Activated naive CD8-positive, alpha-beta T cell treated with anti-CD3 and anti-CD28 coated beads for 36 hours (primary cell): ENCODE results near the gene MRPS18B. TPM values are rescaled to one million over a fixed set of nuclear protein-coding genes. Genes with fewer than 3 reads are reported as not detected.
"Not testable (repeated sequence)": the region's sequence is repeated elsewhere in the genome, so short reads cannot be mapped to it uniquely, and the experiment has no call there.

Experiments used
- DNase-seq: peaks from one replicate; pipeline ENCODE4 v3.0.0; 2021
- H3K27ac Mint-ChIP-seq: one replicate; pipeline ENCODE4 v1.8.0; 2022; ENCODE audit warnings: mild to moderate bottlenecking, moderate library complexity, mixed read lengths
- H3K27me3 Mint-ChIP-seq: one replicate; pipeline ENCODE4 v1.8.0; 2022; ENCODE audit warnings: mild to moderate bottlenecking, mixed read lengths
- H3K36me3 Mint-ChIP-seq: one replicate; pipeline ENCODE4 v1.8.0; 2021; ENCODE audit warnings: mild to moderate bottlenecking, mixed read lengths
- H3K4me1 Mint-ChIP-seq: one replicate; pipeline ENCODE4 v1.8.0; 2021; ENCODE audit warnings: mixed read lengths
- H3K4me3 Mint-ChIP-seq: one replicate; pipeline ENCODE4 v1.8.0; 2022; ENCODE audit warnings: mild to moderate bottlenecking, moderate library complexity, mixed read lengths
- H3K9me3 Mint-ChIP-seq: one replicate; pipeline ENCODE4 v1.8.0; 2022; ENCODE audit warnings: mixed read lengths
- total RNA-seq, 2 experiments: library from RNA; stranded (reverse); gene quantifications; one replicate each; pipeline ENCODE4 v1.2.3, GENCODE V29; 2021

MRPS18B gene
- total RNA-seq, 2 experiments from 2014 or later, result 113 to 116 TPM

DNA sequence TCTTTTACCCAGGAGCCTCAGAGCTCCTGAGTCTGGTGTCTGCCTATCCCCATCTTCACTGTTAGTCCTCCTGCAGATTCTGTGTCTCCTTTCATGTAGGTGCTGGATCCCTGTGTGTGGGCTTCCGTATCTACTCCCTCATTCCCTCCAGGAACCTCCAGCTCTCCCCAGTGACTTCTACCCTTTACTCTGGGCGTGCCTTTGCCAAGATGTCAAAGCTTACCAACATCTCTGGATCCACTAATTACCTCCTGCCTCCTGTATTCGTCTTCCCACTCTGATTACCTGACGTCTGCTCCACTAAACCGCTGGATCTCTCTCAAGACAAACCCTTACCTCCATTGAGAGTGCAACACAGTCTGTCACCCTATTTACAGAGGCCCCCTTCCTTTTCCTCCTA lies 27.1 kb downstream of the MRPS18B start:
- Mint-ChIP-seq H3K27ac (no peak overlapping the region), H3K27me3 (no peaks in the 10 kb centered on the region), H3K4me3 (no peak overlapping the region), H3K4me1 (peaks cover 40% of the 10 kb centered on the region), H3K36me3 (peaks cover 14% of the 10 kb centered on the region), H3K9me3 (no peaks in the 10 kb centered on the region)
- no peak for DNase-seq

DNA sequence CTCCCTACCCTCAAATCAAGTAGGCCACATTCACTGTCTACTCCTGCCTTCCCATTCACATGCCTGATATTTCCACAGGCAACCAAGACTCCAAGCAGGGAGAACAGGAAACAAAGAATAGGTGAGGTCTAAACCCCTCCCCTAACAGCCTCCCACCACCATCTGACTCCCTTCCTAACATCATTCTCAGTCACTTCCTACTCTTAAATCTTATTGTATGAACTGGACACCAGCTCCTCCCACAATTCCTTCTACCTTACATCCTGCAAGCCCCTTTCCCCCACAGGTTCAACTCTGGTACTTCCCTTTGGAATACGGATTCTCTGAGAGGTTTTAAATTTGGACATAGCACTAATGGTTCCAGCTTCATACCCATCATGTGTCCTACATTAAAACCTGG lies 28.3 kb downstream of the MRPS18B start:
- Mint-ChIP-seq H3K27ac (peak overlapping the region; percentile 34), H3K27me3 (no peaks in the 10 kb centered on the region), H3K4me1 (peaks cover 34% of the 10 kb centered on the region), H3K4me3 (peak overlapping the region; percentile 91), H3K9me3 (no peaks in the 10 kb centered on the region), H3K36me3 (peaks cover 15% of the 10 kb centered on the region)
- no peak for DNase-seq

DNA sequence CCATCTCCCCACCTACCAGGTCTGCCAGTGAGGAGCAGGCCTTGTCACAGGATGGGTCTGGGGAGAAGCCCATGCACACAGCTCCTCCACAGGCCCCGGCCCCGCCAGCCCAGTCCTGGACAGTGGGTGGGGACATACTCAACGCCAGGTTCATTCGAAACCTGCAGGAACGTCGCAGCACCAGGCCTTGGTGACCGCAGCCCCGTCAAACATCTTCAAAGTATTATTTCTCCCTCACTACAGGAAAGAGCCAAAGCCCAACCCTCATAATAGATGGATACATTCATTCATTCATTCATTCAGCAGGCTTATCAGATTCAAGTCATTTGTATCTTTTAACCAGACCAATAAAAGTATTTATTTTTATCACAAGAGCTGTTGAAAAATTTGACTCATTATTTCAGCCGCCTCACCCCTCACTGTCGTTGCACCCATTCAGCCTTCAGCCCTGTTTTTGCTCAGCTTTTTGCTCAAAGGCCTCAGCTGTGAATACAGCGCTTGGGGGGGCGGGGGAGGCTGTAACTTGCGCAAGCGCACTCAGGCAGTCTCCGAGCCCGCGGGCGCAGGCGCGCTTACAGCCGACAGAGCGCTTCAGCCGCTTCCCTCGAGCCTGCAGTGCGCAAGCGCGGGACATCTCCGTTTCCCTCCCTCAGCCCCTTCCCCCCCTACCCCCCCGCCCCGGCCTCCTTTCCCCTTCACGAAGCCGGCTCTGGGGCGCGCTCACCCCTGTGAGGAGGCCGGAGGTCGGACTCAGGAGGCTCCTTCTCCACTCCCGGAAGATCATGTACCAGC lies 29.0 kb downstream of the MRPS18B start, which contains the start of gene C6orf136:
Gene C6orf136, plus strand, starts transcription at position 684 of the 792 bp plus-strand sequence. Its CDS starts 99 bp downstream, at position 783.
- Mint-ChIP-seq H3K4me3 (peak within 1 kb of the TSS; percentile 91), H3K27me3 (no peaks in the 10 kb centered on the region), H3K27ac (peak within 1 kb of the TSS; percentile 92), H3K4me1 (peaks cover 29% of the 10 kb centered on the region), H3K9me3 (no peaks in the 10 kb centered on the region), H3K36me3 (peaks cover 15% of the 10 kb centered on the region)
- peak; percentile 92 for DNase-seq

DNA sequence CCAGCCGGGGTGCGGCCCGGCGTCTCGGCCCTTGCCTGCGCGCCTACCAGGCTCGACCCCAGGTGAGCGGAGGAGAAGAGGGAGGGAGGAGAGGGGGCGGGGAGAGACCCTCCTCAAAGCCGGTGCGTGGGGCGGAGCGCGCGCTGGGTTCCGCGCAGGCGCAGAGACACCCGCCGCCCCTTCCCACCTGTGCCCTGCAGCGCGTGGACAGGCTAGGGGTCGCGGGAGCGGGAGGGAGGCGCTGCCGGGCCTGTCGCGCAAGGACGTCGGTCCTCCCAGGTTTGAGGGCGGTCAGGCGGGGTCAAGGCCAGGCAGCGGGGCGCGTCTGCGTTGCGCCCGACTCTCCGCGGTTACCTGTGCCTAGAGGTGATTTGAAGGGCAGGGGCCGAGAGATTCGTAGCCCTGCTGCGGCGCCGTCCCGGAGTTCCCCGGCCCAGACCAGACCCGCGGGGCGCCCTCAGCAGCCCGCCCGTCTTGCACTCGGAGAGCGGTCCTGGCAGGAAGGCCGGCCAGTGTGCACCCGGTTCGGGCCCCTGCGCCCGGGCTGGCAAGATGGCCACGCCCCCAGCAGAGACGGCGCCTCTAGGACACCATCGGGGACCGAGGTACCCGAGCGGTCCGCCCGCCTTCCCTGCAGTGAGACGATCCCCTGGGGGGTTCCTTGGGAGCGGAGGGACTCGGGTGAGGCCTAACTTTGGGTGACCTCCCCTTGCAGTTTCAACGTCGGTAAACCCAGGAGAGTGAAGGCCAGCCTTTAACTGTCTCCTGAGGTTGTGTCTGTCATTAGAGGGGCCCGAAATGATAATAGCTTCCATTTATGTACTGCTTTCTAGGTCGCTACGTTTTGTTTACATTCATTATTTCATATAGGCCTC lies 29.8 kb downstream of the MRPS18B start:
- Mint-ChIP-seq H3K4me1 (peaks cover 26% of the 10 kb centered on the region), H3K4me3 (peak overlapping the region; percentile 91), H3K27ac (peak overlapping the region; percentile 92), H3K27me3 (no peaks in the 10 kb centered on the region), H3K36me3 (peaks cover 21% of the 10 kb centered on the region), H3K9me3 (no peaks in the 10 kb centered on the region)
- DNase-seq, result peak; percentile 88

DNA sequence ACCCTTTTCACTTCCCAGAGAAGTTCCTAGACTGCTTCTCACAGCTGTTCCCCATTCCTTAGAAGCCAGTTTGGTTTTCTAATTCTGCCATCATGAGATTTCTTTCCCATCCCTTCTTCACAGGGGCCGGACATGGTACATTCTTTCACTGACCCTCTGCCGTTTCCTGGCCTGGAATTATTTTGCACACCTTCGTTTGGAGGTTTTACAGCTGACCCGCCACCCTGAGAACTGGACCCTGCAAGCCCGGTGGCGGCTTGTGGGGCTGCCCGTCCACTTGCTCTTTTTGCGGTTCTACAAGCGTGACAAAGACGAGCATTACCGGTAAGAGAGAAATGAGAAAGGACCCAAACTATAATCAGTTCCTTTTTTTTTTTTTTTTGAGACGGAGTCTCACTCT lies 33.5 kb downstream of the MRPS18B start:
- Mint-ChIP-seq H3K9me3 (no peaks in the 10 kb centered on the region), H3K27ac (no peak overlapping the region), H3K36me3 (peaks cover 24% of the 10 kb centered on the region), H3K4me1 (peaks cover 20% of the 10 kb centered on the region), H3K27me3 (no peaks in the 10 kb centered on the region), H3K4me3 (no peak overlapping the region)
- no peak for DNase-seq

DNA sequence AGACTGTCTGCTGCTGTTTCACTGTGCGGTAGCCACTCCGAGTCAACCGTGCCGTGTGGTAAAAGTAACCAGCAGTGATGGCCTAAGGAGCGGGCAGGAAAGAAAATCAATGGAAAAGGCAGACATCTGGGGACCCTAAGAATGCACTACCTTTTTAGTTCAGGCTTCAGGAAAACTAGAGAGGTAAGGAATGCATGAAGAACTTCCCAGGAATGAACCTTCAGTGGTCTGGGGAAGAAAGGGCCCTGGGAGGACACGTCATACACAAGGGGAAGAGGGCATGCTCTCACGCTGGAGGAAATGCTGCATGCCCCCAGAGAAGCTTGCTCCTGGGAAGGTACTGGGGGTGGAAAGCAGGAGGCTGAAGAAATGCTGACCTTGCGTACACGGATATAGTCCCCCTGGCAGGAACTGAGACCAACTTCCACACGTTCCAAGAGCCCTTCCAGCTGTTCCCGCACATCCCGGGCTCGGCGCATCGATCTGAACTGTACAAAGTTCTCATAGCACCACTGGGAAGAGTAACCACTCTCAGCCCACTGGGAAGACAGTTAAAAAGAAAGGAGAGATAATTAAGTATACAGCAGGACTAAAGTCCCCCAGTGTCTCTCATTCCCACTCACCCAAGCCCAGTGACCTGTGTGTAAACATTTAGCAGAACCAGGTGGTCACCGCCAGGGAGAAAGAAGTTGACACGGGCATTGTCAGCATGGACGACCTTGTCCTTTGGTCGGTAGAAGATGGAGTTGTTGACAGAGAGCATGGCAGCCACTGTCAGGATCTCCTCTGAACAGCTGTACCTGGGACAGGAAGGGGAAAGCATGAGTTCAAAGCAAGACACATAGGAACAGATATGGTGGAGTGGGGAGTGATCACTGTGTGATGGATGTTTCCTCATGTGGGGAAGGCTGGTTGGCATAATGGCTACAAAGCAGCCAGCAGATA lies 37.4 kb downstream of the MRPS18B start:
- no peak for DNase-seq
- H3K27me3 Mint-ChIP-seq, result no peaks in the 10 kb centered on the region
- H3K4me1 Mint-ChIP-seq, result peaks cover 4% of the 10 kb centered on the region
- H3K27ac Mint-ChIP-seq, result no peak overlapping the region
- no peaks in the 10 kb centered on the region for H3K9me3 Mint-ChIP-seq
- peaks cover 23% of the 10 kb centered on the region for H3K36me3 Mint-ChIP-seq
- no peak overlapping the region for H3K4me3 Mint-ChIP-seq

DNA sequence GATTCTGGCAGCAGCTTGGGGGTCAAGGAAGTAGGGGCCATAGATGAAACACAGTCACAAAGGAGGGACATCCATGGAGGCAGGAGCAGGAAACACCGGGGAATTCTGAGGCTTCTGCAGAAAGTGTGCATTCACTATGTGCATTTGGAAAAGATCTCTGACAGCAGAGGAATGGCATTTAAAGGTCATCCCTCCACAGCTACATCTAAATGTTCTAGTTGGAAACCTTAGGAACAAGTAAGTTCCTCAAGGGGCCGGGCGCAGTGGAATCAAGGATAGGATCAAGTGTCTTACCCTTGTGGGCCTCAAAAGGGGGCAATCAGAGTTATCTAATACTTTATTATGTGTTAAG lies 38.1 kb downstream of the MRPS18B start:
- Mint-ChIP-seq H3K36me3 (peaks cover 24% of the 10 kb centered on the region), H3K27me3 (no peaks in the 10 kb centered on the region), H3K4me1 (peaks cover 4% of the 10 kb centered on the region), H3K27ac (no peak overlapping the region), H3K9me3 (no peaks in the 10 kb centered on the region), H3K4me3 (no peak overlapping the region)
- DNase-seq, result no peak

DNA sequence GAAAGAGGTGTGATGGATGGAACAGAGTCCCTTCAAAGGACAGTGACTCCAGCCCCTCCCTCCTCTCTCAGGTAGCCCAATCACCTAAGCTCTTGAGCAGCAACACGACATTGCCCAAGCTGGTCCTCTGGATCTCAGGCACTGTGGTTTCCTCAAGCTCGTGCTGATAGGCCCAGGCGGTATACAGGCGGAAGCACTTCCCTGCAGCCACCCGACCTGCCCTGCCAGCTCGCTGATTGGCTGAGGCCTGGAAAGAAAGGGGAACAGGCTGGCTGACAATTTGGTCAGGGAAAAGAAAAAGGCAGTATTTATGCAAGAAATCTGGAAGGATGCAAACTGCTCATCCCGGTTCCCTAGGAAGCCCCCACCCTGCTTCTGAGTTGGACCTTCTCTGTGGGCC lies 38.9 kb downstream of the MRPS18B start:
- Mint-ChIP-seq H3K36me3 (peaks cover 27% of the 10 kb centered on the region), H3K27ac (no peak overlapping the region), H3K27me3 (no peaks in the 10 kb centered on the region), H3K4me1 (peaks cover 4% of the 10 kb centered on the region), H3K4me3 (no peak overlapping the region), H3K9me3 (no peaks in the 10 kb centered on the region)
- DNase-seq, result no peak

DNA sequence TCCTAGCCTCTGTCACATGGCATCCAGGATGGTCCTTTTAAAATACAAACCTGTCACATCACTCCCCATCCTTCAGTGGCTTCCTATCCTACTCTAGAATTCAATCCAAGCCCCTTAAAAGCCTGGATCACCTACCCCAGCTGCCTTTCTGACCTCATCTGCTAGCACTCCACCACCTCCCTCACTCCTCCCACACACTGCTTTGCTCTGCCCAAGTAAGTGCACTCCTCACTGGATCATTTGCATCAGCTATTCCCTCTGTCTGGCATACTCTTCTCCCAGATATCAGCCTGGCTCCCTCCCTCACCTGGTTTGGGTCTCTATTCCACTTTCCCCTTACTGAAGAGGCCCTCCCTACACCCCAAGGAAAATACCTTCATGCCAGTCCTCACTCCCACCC lies 39.8 kb downstream of the MRPS18B start:
- Mint-ChIP-seq H3K4me1 (peaks cover 4% of the 10 kb centered on the region), H3K36me3 (peaks cover 28% of the 10 kb centered on the region)

DNA sequence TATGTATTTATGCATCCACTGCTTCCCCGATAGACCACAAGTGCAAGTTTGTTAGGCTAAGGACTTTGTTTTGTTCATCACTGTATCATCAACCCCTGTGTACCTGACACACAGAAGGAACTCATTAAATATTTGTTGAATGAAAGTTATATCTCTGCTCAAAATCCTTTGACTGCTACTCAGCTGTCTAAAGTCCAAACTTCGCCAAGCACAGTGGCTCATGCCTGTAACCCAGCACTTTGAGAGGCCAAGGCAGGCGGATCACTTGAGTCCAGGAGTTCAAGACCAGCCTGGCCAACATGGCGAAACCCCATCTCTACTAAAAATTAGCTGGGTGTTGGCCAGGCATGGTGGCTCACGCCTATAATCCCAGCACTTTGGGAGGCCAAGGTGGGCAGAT lies 40.3 kb downstream of the MRPS18B start:
- DNase-seq, H3K9me3 Mint-ChIP-seq, H3K27ac Mint-ChIP-seq, H3K4me3 Mint-ChIP-seq, H3K4me1 Mint-ChIP-seq, H3K27me3 Mint-ChIP-seq: not testable (repeated sequence)
- H3K36me3 Mint-ChIP-seq, result peaks cover 33% of the 10 kb centered on the region

More for the DNA sequence above, 39.8 kb downstream of the MRPS18B start:
- no peak for DNase-seq
- Mint-ChIP-seq H3K27me3 (no peaks in the 10 kb centered on the region), H3K9me3 (no peaks in the 10 kb centered on the region), H3K27ac (no peak overlapping the region), H3K4me3 (no peak overlapping the region)

DNA sequence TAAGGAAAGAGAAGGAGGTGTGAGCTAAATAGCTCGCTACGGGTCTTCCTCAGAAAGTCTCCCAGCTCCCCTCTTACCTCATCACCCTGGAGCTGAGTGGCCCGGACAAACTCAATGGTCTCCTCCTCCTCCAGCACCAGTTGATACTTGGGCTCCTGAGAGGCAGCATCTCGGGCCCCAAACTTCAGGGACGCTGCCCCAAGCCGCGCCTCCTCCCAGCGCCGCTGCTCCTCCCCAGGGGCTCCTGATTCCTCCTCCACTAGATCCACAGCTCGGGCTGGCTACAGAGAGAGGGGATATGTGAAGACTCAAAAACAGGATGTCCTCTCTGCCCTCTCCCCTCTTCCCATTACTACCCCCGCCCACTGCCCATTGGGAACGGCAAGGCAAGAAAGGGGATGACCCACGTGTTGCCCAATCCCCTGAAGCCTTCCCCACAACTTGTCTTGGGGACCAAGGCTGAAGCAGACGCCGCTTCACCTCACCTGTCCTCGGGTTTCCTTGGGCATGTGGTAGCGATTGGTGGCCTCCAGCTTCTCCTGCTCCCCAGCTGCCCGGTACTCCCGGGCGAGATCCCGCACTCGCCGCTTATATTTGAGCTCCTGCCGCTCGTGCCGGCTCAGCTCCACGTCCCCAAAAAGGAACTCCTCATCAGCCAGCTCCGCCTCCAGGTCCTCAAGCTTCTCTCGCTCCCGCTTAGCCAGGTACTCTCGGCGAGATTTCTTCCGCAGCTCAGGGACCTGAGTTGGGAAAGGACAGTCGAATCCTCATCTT lies 47.5 kb downstream of the MRPS18B start:
- Mint-ChIP-seq H3K27ac (peak overlapping the region; percentile 12), H3K36me3 (peaks cover 26% of the 10 kb centered on the region), H3K4me3 (no peak overlapping the region), H3K4me1 (peaks cover 18% of the 10 kb centered on the region), H3K27me3 (no peaks in the 10 kb centered on the region), H3K9me3 (no peaks in the 10 kb centered on the region)
- no peak for DNase-seq

DNA sequence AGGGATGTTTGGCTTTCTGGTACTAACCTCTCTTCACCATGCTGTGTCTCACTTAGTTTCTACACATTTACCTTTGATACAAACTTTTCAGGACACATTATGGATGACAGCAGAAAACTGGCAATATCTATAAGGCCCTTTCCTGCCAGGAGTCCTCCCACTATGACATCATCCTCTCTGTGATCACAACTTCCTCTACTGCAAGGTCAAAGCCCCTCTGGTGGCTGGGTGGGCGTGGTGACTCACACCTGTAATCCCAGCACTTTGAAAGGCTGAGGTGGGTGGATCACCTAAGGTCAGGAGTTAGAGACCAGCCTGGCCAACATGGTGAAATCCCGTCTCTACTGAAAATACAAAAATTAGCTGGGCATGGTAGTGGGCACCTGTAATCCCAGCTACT lies 48.7 kb downstream of the MRPS18B start:
- Mint-ChIP-seq H3K4me3 (peak overlapping the region; percentile 14), H3K27ac (peak overlapping the region; percentile 82), H3K4me1 (peaks cover 25% of the 10 kb centered on the region), H3K36me3 (peaks cover 26% of the 10 kb centered on the region)
- DNase-seq, result peak; percentile 72
- not testable (repeated sequence) for H3K27me3 Mint-ChIP-seq, H3K9me3 Mint-ChIP-seq

DNA sequence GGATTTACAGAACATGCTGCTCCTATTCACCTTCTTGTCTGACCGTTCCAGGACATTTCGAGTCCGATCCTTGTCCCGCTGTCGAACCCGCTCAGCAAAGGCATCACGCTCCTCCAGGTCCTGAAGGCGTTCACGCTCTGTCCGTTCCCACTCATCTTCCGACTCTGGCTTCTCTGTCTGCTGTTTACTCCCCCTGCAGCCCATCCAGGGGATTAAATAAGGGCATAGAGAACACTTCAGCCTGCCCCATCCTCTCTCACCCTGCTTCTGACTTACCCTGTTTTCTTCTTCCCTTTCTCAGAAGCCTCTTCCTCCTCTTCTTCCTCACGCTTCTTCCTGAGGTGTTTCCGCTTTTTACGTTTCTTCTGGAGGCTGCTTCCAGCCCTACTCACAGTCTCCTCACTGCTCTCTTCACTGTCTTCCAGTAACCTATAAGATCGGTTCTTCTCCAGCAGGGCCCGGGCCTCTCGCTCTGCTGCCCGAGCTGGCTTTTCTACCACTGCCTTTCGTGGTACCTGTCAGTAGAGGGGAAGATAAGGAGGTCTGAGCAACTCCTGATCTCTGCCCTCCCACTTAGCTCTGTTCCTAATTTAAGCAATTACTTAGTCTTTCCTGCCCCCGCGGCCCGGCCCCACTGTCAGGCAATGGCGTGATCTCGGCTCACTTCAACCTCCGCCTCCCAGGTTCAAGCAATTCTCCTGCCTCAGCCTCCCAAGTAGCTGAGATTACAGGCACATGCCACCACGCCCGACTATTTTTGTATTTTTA lies 53.3 kb downstream of the MRPS18B start:
- Mint-ChIP-seq H3K4me1 (peaks cover 33% of the 10 kb centered on the region), H3K27me3 (no peaks in the 10 kb centered on the region), H3K4me3 (peak overlapping the region; percentile 89), H3K27ac (peak overlapping the region; percentile 36), H3K36me3 (peaks cover 12% of the 10 kb centered on the region), H3K9me3 (no peaks in the 10 kb centered on the region)
- DNase-seq, result no peak
